Measurements from ENCODE around the gene THRB. TPM values are rescaled to one million over a fixed set of nuclear protein-coding genes. Genes with fewer than 3 reads are reported as not detected.

The THRB gene
- total and polyA plus RNA-seq, 9 of the 15 experiments (the other 6 are each of a cell fraction or from before 2014, with no cell fraction given): 1.7 to 14.9 (median 6.9) TPM

- no peak for TF ChIP-seq NFYB (IDR thresholded peaks at IDR 0.05; ENCODE audit: extremely low read depth, insufficient read length)
- no peak for TF ChIP-seq PYGO2 (tag; IDR thresholded peaks at IDR 0.05)
- TF ChIP-seq EHMT2 (IDR thresholded peaks at IDR 0.05): no peak
- no peak for TF ChIP-seq ZNF583 (CRISPR knock-in tag; IDR thresholded peaks at IDR 0.05)
- no peak for TF ChIP-seq SMAD1 (IDR thresholded peaks at IDR 0.05; ENCODE audit: low read depth, low read length, partially characterized antibody)
- TF ChIP-seq TBP (optimal IDR thresholded peaks at IDR 0.05; ENCODE audit: low read depth, low read length): peak; percentile 17
- no peak for TF ChIP-seq ZNF347 (CRISPR knock-in tag; IDR thresholded peaks at IDR 0.05; ENCODE audit: low read depth)
- no peak for TF ChIP-seq ZNF586 (CRISPR knock-in tag; conservative IDR thresholded peaks at IDR 0.05)
- no peak for TF ChIP-seq GTF2A2 (tag; IDR thresholded peaks at IDR 0.05)
- no peak for TF ChIP-seq BRCA1 (IDR thresholded peaks at IDR 0.05)
- no peak for TF ChIP-seq BRCA1 (CRISPR knock-in tag; IDR thresholded peaks at IDR 0.05)
- no peak for TF ChIP-seq MCM2 (IDR thresholded peaks at IDR 0.05; ENCODE audit: low read depth)
- TF ChIP-seq, protein P1, sequence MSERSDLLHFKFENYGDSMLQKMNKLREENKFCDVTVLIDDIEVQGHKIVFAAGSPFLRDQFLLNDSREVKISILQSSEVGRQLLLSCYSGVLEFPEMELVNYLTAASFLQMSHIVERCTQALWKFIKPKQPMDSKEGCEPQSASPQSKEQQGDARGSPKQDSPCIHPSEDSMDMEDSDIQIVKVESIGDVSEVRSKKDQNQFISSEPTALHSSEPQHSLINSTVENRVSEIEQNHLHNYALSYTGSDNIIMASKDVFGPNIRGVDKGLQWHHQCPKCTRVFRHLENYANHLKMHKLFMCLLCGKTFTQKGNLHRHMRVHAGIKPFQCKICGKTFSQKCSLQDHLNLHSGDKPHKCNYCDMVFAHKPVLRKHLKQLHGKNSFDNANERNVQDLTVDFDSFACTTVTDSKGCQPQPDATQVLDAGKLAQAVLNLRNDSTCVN (CRISPR knock-in tag; IDR thresholded peaks at IDR 0.05): no peak
- TF ChIP-seq ATF4 (CRISPR knock-in tag; IDR thresholded peaks at IDR 0.05): no peak
- no peak for TF ChIP-seq FOXP1 (CRISPR knock-in tag; IDR thresholded peaks at IDR 0.05)
- TF ChIP-seq, protein P2, sequence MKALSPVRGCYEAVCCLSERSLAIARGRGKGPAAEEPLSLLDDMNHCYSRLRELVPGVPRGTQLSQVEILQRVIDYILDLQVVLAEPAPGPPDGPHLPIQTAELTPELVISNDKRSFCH (CRISPR knock-in tag; IDR thresholded peaks at IDR 0.05): no peak
- TF ChIP-seq, protein P2 (tag; IDR thresholded peaks at IDR 0.05): no peak
- no peak for TF ChIP-seq CUX1 (CRISPR knock-in tag; IDR thresholded peaks at IDR 0.05)
- TF ChIP-seq RBFOX2 (IDR thresholded peaks at IDR 0.05; ENCODE audit: low read depth, low read length): no peak
- no peak for TF ChIP-seq EWSR1 (IDR thresholded peaks at IDR 0.05; ENCODE audit: borderline replicate concordance, low read depth, partially characterized antibody)
- TF ChIP-seq, protein P3, sequence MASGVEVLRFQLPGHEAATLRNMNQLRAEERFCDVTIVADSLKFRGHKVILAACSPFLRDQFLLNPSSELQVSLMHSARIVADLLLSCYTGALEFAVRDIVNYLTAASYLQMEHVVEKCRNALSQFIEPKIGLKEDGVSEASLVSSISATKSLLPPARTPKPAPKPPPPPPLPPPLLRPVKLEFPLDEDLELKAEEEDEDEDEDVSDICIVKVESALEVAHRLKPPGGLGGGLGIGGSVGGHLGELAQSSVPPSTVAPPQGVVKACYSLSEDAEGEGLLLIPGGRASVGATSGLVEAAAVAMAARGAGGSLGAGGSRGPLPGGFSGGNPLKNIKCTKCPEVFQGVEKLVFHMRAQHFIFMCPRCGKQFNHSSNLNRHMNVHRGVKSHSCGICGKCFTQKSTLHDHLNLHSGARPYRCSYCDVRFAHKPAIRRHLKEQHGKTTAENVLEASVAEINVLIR (CRISPR knock-in tag; IDR thresholded peaks at IDR 0.05): no peak
- peak; percentile 29; the same call in 1 of the 2 replicates for TF ChIP-seq CREM (IDR thresholded peaks at IDR 0.05; ENCODE audit: low read depth)
Measured at GRCh38 chr3:24510030-24510648, 15.5 kb upstream of the THRB start (continued).

Measured in K562 (cell line).